ENCODE data around the gene KRT20. TPM values are rescaled to one million over a fixed set of nuclear protein-coding genes. Genes with fewer than 3 reads are reported as not detected.

Gene KRT20, protein sequence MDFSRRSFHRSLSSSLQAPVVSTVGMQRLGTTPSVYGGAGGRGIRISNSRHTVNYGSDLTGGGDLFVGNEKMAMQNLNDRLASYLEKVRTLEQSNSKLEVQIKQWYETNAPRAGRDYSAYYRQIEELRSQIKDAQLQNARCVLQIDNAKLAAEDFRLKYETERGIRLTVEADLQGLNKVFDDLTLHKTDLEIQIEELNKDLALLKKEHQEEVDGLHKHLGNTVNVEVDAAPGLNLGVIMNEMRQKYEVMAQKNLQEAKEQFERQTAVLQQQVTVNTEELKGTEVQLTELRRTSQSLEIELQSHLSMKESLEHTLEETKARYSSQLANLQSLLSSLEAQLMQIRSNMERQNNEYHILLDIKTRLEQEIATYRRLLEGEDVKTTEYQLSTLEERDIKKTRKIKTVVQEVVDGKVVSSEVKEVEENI
- total RNA-seq = not detected in 2 replicates

DNA sequence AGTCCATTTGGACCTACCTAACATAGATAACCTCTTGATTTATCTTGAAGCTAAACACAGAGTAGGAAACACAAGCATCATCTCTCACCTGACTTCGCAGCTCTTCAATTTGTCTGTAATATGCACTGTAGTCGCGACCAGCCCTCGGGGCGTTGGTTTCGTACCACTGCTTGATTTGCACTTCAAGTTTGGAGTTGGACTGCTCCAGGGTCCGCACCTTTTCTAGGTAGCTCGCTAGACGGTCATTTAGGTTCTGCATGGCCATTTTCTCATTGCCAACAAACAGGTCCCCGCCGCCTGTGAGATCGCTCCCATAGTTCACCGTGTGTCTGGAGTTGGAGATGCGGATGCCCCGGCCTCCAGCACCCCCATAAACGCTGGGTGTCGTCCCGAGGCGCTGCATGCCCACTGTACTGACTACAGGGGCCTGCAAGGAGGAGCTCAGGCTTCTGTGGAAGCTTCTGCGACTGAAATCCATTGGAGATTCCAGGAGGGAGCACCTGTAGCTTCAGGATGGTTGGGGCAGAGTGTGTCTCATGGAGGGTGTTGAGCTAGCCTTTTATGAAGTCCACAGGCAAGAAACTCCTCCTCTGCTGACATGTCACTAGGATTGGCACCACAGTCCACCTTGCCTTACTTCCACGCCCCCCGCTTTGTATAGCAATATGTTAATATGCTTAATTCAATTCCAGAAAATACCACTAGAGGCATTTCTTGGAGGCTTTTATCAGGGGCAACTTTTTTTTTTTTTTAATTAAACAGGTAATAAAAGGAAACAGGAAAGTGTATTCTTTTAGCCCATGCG, at the start of gene KRT20:
KRT20 (minus strand) TSS at position 535 of the 805 bp plus-strand sequence; CDS start at position 478, 57 bp downstream.

DNA sequence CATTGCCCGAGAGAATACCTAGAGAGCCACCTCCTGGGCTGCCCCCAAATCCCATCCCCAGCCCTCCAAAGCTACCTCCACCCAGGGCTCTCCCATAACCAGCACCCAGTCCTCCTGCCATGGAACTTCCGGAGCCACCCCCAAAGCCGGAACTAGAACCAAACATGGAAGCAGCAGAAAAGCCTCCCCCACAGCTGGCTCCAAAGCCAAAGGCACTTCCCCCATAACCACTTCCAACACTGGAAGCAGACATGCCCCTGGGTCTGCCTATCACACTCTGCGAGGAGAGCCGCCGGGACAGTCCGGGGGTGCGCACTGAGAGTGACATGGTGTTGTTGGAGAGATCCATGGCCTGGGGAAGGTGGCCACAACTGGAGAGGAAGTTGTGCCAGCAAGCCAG, 18.2 kb downstream of the KRT20 start, which contains the start of gene KRT12:
KRT12 (minus strand) TSS at position 386 of the 400 bp plus-strand sequence; CDS start at position 349, 37 bp downstream.

Other genes starting within 250 kb of the KRT20 start
- 85.4 and 86.6 TPM in 2 replicates for gene SMARCE1, start 237.4 kb downstream of the KRT20 start, total RNA-seq
- not detected in 2 replicates for gene KRT222, start 220.1 kb downstream of the KRT20 start, total RNA-seq
- not detected in 2 replicates for gene KRT24, start 181.5 kb downstream of the KRT20 start, total RNA-seq
- gene KRT25, start 129.9 kb downstream of the KRT20 start, total RNA-seq = not detected in 2 replicates
- not detected in 2 replicates for gene KRT26, start 113.0 kb downstream of the KRT20 start, total RNA-seq
- gene KRT27, start 102.7 kb downstream of the KRT20 start, total RNA-seq = not detected in 2 replicates
- not detected in 2 replicates for gene KRT28, start 85.3 kb downstream of the KRT20 start, total RNA-seq
- gene KRT10, start 62.6 kb downstream of the KRT20 start, total RNA-seq = 21.9 and 23.3 TPM in 2 replicates
- not detected in 2 replicates for gene KRT12, start 18.0 kb downstream of the KRT20 start, total RNA-seq
- gene KRT23, start 52.4 kb upstream of the KRT20 start, total RNA-seq = not detected in 2 replicates
- not detected in 2 replicates for gene KRT39, start 81.7 kb upstream of the KRT20 start, total RNA-seq
- gene KRT40, start 99.1 kb upstream of the KRT20 start, total RNA-seq = not detected in 2 replicates
- not detected in 2 replicates for gene KRTAP3-3, start 108.9 kb upstream of the KRT20 start, total RNA-seq
- not detected in 2 replicates for gene KRTAP3-2, start 114.7 kb upstream of the KRT20 start, total RNA-seq
- gene KRTAP3-1, start 123.9 kb upstream of the KRT20 start, total RNA-seq = not detected in 2 replicates
- gene KRTAP1-5, start 142.0 kb upstream of the KRT20 start, total RNA-seq = not detected in 2 replicates
- not detected in 2 replicates for gene KRTAP1-4, start 145.0 kb upstream of the KRT20 start, total RNA-seq
- not detected in 2 replicates for gene KRTAP1-3, start 149.6 kb upstream of the KRT20 start, total RNA-seq
- not detected in 2 replicates for gene KRTAP1-1, start 156.2 kb upstream of the KRT20 start, total RNA-seq
- gene KRTAP2-1, start 162.1 kb upstream of the KRT20 start, total RNA-seq = not detected in 2 replicates
- not detected in 2 replicates for gene KRTAP2-2, start 170.0 kb upstream of the KRT20 start, total RNA-seq
- not detected in 2 replicates for gene KRTAP2-3, start 174.9 kb upstream of the KRT20 start, total RNA-seq
- gene KRTAP2-4, start 180.6 kb upstream of the KRT20 start, total RNA-seq = not detected in 2 replicates
- not detected in 2 replicates for gene KRTAP4-7, start 198.9 kb upstream of the KRT20 start, total RNA-seq
- gene KRTAP4-8, start 212.9 kb upstream of the KRT20 start, total RNA-seq = not detected in 2 replicates
- gene KRTAP4-16, start 217.0 kb upstream of the KRT20 start, total RNA-seq = not detected in 2 replicates
- not detected in 2 replicates for gene KRTAP4-9, start 220.1 kb upstream of the KRT20 start, total RNA-seq
- not detected in 2 replicates for gene KRTAP4-11, start 233.1 kb upstream of the KRT20 start, total RNA-seq
- gene KRTAP4-12, start 238.9 kb upstream of the KRT20 start, total RNA-seq = not detected in 2 replicates

Data from mammary microvascular endothelial cell (primary cell).